HG03354 (cell line): ENCODE results near the gene FMNL2.

Source experiments
- ATAC-seq: cut with Tn5 transposase; IDR thresholded peaks from one replicate; pipeline ENCODE4 v1.9.1; 2021; ENCODE audit warnings: mild to moderate bottlenecking; ENCODE audit not compliant: unreplicated experiment, poor library complexity, severe bottlenecking

Gene FMNL2

GRCh38 chr2:152559008-152559407 lies 224.0 kb downstream of the FMNL2 start:
- ATAC-seq, result no peak

- no peak for ATAC-seq
These were observed 225.2 kb downstream of the FMNL2 start for GRCh38 chr2:152560166-152560565.

GRCh38 chr2:152560873-152561595 lies 226.1 kb downstream of the FMNL2 start:
- ATAC-seq, result no peak

GRCh38 chr2:152562198-152562884 lies 227.4 kb downstream of the FMNL2 start:
- no peak for ATAC-seq

GRCh38 chr2:152563764-152564163 lies 228.8 kb downstream of the FMNL2 start:
- no peak for ATAC-seq

GRCh38 chr2:152564754-152565551 lies 230.0 kb downstream of the FMNL2 start:
- peak; percentile 90 for ATAC-seq

GRCh38 chr2:152565884-152566727 lies 231.1 kb downstream of the FMNL2 start:
- peak; percentile 68 for ATAC-seq

GRCh38 chr2:152566728-152567069 lies 231.7 kb downstream of the FMNL2 start:
- ATAC-seq, result peak; percentile 25

GRCh38 chr2:152568531-152568930 lies 233.6 kb downstream of the FMNL2 start:
- ATAC-seq, result no peak

GRCh38 chr2:152569186-152569585 lies 234.2 kb downstream of the FMNL2 start:
- ATAC-seq, result no peak

- ATAC-seq, result no peak
These were observed 236.2 kb downstream of the FMNL2 start for GRCh38 chr2:152571048-152571766.

GRCh38 chr2:152572031-152572430 lies 237.1 kb downstream of the FMNL2 start:
- no peak for ATAC-seq

- peak; percentile 77 for ATAC-seq
These were observed 238.2 kb downstream of the FMNL2 start for GRCh38 chr2:152573168-152573567.

- ATAC-seq, result no peak
These were observed 242.6 kb downstream of the FMNL2 start for GRCh38 chr2:152577579-152577978.

GRCh38 chr2:152578573-152578972 lies 243.6 kb downstream of the FMNL2 start:
- no peak for ATAC-seq

GRCh38 chr2:152580714-152581113 lies 245.7 kb downstream of the FMNL2 start:
- no peak for ATAC-seq

GRCh38 chr2:152581360-152581759 lies 246.4 kb downstream of the FMNL2 start:
- ATAC-seq, result no peak

GRCh38 chr2:152582081-152582480 lies 247.1 kb downstream of the FMNL2 start:
- no peak for ATAC-seq

- no peak for ATAC-seq
These were observed 248.7 kb downstream of the FMNL2 start for GRCh38 chr2:152583512-152584229.
